Fibroblast of skin of left quadriceps (primary cell): ENCODE results near the gene ZNF333.
"Not testable (repeated sequence)": the region's sequence is repeated elsewhere in the genome, so short reads cannot be mapped to it uniquely, and the experiment has no call there.

Source experiments
- DNase-seq, 2 experiments: peaks; one replicate each; pipeline ENCODE4 v3.0.0-alpha.2; 2013; ENCODE audit warnings: low read depth in 2 of 2

ZNF333 gene

GRCh38 chr19:14768001-14768400 is 78.2 kb downstream of the ZNF333 start:
- no peak for DNase-seq

- no peak for DNase-seq
Measured at GRCh38 chr19:14769201-14769600, 79.4 kb downstream of the ZNF333 start.

- DNase-seq = no peak
Measured at GRCh38 chr19:14770136-14770535, 80.3 kb downstream of the ZNF333 start.

- DNase-seq = no peak
Measured at GRCh38 chr19:14770944-14771839, 81.3 kb downstream of the ZNF333 start.

GRCh38 chr19:14772467-14772866 is 82.6 kb downstream of the ZNF333 start:
- no peak for DNase-seq

- no peak for DNase-seq
Measured at GRCh38 chr19:14772995-14773394, 83.1 kb downstream of the ZNF333 start.

GRCh38 chr19:14773722-14774121 is 83.9 kb downstream of the ZNF333 start:
- not testable (repeated sequence) for DNase-seq

GRCh38 chr19:14774373-14774772 is 84.5 kb downstream of the ZNF333 start:
- DNase-seq = no peak

- DNase-seq = not testable (repeated sequence)
Measured at GRCh38 chr19:14775326-14775725, 85.5 kb downstream of the ZNF333 start.

GRCh38 chr19:14775869-14776586 is 86.2 kb downstream of the ZNF333 start:
- DNase-seq = no peak

GRCh38 chr19:14777645-14778044 is 87.8 kb downstream of the ZNF333 start:
- DNase-seq = not testable (repeated sequence)

- DNase-seq = not testable (repeated sequence)
Measured at GRCh38 chr19:14778110-14778845, 88.4 kb downstream of the ZNF333 start, which contains the start of gene ADGRE2. Gene ADGRE2, minus strand, starts transcription at chr19:14778560. Its CDS starts 1,804 bp downstream, at chr19:14776756.

- no peak for DNase-seq
Measured at GRCh38 chr19:14779151-14779550, 89.3 kb downstream of the ZNF333 start.

GRCh38 chr19:14780622-14781225 is 90.9 kb downstream of the ZNF333 start:
- DNase-seq = not testable (repeated sequence)

GRCh38 chr19:14781713-14782536 is 92.1 kb downstream of the ZNF333 start:
- not testable (repeated sequence) for DNase-seq

GRCh38 chr19:14782626-14783409 is 93.0 kb downstream of the ZNF333 start:
- no peak for DNase-seq
